NOMO-1 treated with DMSO at 0.1 percent for 48 hours (cell line): ENCODE measurements around the gene CACNA1B.

Experiments used
- DNase-seq: peaks from one replicate; lab custom pipeline; 2025; ENCODE audit not compliant: unreplicated experiment; lab: John Stamatoyannopoulos, UW

CACNA1B gene

GRCh38 chr9:138028596-138028995 lies 151.0 kb downstream of the CACNA1B start:
- no peak for DNase-seq

GRCh38 chr9:138031186-138031585 lies 153.6 kb downstream of the CACNA1B start:
- no peak for DNase-seq

DNA sequence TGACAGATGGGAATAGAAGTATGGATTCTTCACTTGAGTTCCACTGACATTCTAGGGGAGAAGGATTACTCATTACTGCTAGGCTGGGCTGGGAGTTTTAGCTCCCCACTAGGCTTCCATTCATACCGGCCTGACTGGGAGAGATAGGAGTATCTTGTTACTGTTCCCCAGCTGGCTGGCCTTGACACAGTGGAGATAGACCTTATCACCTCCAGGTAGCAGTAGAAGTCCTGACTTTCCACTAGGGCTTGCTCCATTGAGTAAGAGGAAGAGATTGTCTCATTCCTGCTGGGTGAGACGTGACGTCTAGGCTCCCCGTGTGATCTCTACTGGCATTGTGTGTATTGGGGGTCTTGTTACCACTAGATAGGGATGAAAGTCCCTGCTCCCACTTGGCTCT lies 156.4 kb downstream of the CACNA1B start:
- no peak for DNase-seq

GRCh38 chr9:138037140-138037539 lies 159.6 kb downstream of the CACNA1B start:
- DNase-seq: no peak

DNA sequence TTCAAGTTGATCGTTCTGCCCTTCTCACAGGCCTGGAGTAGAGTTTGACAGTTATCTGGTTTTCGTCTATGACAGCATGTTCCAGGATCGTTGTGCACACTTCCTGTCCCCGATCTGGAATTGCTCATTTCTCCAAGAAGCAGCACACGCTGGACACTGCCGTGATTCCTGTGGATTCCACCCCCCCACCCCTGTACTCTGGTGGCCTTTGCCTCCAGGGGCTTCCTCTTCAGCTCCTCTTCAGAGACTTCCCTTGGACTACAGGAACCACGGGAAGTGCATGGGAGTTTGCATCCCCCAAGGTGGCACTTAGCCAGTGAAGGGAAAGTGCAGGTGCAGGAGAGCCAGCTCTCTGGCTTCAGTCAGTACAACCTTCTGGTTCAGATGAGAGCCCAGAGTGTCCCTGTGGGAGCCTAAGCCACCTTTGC lies 160.7 kb downstream of the CACNA1B start:
- DNase-seq: no peak

DNA sequence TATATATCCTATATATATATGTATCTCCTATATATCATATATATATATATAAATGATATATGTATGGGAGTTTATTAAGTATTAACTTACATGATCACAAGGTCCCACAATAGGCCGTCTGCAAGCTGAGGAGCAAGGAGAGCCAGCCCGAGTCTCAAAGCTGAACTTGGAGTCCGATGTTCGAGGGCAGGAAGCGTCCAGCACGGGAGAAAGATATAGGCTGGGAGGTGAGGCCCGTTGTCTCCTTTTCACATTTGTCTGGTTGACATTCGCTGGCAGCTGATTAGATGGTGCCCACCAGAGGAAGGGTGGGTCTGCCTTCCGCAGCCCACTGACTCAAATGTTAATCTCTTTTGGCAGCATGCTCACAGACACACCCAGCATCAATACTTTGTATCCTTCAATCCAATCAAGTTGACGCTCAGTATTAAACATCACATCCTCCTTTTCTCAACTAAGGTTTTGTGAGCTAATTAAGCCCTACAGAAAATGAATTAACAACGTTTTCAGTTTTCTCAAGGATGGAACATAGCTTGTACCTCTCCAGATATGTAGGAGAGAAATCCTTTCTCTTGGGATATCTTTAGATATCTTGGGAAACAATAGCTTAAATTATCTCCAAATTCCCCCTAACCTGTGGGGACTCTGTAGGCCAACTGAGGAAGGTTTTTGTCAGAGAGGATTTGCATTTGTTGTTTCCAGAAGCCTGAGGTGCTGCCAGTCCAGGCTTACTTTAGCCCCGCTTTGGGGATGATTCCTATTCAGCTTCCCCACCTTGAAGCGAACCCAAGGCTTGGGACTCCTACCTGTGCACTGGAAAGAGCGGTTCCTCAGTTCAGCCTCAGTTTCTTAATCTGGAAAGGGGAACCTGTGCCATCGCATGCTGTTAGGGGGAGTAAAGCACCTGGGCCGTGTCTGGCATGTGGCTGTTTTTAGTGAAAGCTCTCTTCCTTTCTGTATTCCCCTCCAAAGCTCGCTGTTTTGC lies 163.2 kb downstream of the CACNA1B start:
- no peak for DNase-seq

GRCh38 chr9:138042146-138042545 lies 164.6 kb downstream of the CACNA1B start:
- DNase-seq: no peak

DNA sequence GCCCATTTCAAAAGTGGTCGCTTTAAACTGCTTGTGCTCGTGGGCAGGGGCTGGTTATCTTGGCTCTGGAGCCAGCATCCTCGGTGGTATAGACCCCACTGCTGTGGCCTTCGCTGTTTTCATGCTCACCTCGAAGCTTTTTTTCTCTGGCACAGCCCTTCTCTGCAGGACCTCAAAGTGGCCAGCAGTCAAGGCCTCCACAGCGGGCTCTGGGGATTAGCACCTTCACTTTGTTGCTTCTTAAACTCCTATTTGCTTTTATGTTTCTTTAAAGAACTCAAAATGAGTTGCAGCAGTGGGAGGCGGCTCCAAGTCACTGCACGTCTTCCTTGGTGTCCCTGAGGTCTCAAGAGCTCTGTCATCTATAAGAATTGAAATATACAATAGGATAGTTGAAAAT lies 165.1 kb downstream of the CACNA1B start:
- no peak for DNase-seq

- DNase-seq: no peak
Measured at GRCh38 chr9:138043061-138043410, 165.5 kb downstream of the CACNA1B start.

DNA sequence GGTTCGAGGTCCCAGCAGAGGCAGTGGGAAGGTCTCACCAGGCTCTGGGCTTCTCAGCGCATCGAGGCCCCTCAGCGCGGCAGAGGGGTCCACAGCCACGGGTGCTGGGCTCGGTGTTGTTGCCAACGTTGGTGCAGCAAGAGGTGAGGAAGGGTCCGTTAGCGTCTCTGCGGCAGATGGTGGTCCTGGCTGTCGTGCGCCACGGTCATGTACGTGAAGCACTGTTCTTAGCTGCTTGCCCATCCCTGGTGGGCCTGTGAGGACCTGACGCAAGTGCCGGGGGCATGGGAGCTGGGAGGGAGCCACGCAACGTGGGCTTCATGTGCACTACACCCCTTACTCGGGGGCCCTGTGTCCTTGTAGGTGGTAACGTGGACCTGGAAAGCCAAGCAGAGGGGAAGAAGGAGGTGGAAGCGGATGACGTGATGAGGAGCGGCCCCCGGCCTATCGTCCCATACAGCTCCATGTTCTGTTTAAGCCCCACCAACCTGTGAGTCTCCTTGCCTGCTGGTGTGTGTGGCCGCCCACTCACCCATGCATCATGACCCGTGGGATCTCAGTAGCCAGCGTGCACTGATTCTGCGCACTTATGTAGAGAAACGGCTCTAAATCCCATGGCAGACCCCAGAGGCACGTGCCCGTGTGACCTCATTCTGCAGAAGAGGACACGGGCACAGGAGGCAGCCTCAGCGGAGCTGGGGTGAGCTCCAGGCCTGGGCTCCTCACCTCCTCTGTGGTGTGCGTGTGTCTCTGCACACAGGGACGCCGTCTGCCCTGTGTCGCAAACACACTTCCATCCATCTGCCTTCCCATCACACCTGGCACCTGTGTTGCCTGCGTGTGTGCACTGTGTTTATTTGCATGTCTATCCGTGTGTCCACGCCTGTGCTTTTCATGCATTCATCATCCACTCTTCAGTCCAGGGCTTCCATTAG lies 166.1 kb downstream of the CACNA1B start:
- DNase-seq: no peak

- DNase-seq: no peak
Measured at GRCh38 chr9:138044485-138045383, 167.2 kb downstream of the CACNA1B start.

GRCh38 chr9:138045541-138046490 lies 168.2 kb downstream of the CACNA1B start:
- no peak for DNase-seq

GRCh38 chr9:138046641-138047301 lies 169.2 kb downstream of the CACNA1B start:
- DNase-seq: no peak

- no peak for DNase-seq
Measured at GRCh38 chr9:138047469-138048040, 170.0 kb downstream of the CACNA1B start.

DNA sequence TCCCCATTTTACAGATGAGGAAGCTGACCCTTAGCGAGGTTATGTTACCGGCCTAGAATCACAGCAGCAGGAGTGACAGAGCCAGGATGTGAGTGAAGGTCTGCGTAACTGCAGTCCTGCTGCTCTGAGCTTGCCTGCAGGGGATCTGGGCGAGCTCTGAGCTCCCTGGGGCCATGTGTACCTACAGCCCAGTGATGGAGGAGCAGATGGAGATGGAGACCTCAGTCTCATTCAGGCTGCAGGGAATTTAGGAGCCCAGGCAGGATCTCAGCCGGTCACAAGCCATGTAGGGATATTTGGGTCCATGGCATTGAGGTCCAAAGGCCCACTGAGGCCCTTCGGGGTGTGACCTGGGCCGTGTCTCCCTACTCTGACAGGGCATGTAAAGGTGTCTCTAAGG lies 170.6 kb downstream of the CACNA1B start:
- no peak for DNase-seq

DNA sequence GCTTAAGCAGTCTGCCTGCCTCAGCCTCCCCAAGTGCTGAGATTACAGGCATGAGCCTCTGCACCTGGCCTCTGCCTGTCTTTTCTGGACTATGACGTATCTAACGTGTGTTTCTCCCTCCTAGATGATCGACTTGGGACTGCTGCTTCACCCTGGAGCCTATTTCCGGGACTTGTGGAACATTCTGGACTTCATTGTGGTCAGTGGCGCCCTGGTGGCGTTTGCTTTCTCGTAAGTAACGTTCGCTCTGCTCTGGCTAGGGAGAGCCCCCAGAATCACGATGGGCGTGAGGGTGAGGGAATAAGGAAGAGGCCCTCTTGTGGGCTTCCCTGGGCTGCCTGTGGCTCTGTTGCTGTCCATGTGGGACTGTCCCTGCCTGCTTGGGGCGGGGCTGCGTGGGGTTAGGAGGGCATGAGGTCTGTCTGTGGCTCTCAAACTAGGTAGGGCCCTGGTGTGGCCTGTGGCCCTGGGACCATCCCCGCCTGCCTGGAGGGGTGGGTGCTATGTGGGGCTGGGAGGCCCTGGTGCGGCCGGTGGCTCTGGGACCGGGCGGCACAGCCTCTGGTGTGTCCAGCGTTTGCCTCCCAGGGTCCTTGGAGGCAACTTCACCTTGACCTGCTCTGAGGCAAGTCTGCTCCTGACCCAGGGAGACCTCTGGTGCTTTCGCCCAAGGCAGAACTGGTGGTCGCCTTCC lies 171.7 kb downstream of the CACNA1B start:
- DNase-seq: no peak

GRCh38 chr9:138049779-138050471 lies 172.3 kb downstream of the CACNA1B start:
- no peak for DNase-seq
